HG02885 (cell line): ENCODE results near the gene CDC37L1.
"Not testable (repeated sequence)": the region's sequence is repeated elsewhere in the genome, so short reads cannot be mapped to it uniquely, and the experiment has no call there.

ENCODE experiments used
- ATAC-seq: cut with Tn5 transposase; IDR thresholded peaks from one replicate; pipeline ENCODE4 v1.9.1; 2021; ENCODE audit warnings: mild to moderate bottlenecking; ENCODE audit not compliant: unreplicated experiment, poor library complexity

CDC37L1 gene

DNA sequence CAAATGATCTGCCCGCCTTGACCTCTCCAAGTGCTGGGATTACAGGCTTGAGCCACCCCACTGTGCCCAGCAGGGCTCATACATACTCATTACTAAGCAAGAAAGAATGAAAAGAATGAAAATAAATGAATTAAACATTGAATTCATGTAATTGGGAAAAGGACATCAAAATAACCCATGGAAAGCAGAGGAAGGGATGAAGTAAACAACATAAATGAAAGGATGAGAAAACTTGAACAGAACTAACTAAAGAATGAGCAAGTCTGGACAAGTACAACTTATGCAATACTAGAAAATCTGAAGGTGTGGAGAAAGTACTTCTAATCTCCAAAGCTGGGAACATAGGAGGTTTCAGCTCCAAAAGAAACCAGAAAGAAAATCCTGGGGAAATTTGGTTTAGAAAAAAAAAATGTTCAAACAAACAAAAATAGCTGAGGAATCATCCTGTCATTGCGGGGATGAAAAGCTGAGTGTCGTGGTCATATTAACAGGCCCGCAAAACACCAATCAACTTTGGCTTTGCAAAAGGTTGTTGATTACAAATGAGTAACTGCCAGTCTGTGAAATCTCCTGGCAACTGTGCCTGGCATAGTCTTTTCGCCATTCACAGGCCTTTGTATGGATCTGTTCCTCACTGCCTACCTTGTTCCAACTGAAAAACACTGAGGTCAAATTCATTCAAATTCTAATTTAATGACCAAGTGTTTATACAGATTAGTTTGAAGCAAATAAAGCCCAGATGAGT is 63.9 kb downstream of the CDC37L1 start:
- ATAC-seq = no peak

GRCh38 chr9:4746278-4747030 is 67.1 kb downstream of the CDC37L1 start:
- ATAC-seq = no peak

- no peak for ATAC-seq
Observed at GRCh38 chr9:4748612-4749011, 69.2 kb downstream of the CDC37L1 start.

DNA sequence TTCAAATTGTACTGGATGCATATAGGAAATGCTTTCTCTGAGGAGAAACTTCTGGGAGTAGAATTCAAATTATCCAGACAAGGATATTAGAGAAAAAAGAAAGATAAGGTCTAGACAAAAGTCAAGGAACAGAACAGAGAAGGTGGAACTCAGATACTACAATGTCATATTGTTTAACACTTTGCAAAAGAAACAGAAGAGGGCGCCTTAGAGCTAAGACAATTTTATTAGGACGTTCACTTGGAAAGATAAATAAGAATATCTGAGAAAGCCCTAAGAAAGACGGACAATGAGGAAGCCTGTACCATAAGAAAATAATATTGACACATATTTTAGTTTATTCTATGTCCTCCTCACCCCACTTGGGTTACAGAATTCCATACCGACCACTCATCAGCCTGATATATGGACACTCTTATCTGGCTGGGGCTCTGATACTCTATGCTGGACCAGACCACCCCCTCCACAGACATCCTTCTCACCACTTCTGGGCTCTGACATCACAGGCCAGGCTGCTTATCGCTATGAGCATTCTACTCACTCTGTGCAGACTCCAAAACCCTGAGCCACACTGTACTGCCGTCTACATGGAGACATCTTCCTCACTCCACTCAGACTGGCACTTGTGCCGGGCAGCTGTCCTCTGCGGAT is 70.8 kb downstream of the CDC37L1 start:
- no peak for ATAC-seq

DNA sequence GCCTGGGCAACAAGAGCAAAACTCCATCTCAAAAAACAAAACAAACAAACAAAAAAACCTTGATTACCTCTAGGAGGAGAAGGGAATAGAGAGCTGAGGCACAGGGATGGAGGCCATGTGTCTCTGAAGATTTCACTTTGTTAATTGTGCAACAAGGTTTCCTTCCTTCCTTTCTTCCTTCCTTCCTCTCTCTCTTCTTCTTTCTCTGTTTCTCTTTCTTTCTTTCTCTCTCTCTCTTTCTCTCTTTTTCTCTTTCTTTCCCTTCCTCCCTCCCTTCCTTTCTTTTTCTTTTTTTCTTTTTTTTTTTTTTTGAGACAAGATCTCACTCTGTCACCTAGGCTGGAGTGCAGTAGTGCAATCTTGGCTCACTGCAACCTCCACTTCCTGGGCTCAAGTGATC is 75.2 kb downstream of the CDC37L1 start:
- not testable (repeated sequence) for ATAC-seq

DNA sequence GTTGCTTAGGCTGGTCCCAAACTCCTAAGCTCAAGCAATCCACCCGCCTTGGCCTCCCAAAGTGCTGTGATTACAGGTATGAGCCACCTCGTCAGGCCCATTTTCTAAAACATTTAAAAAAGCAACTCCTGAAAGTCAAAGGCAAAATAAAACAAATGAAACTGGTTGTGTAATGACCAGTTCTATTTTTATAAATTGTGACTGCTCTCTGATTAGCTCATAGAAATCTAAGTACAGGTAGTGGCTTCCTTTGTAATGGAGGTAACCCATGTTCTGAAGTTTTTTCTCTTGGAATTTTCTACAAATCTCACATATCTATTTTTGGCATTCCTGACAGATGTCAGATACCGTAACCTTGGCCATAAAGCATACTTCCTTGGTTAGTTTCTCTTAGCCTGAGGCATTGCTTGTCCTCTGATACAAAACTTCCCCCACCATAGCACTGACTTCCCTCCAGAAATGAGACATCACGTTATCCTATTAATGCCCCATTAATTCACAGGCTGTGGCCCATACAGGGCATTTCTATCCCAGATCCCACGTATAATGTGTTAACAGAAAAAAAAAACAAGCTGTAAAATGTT is 75.7 kb downstream of the CDC37L1 start:
- ATAC-seq = no peak

DNA sequence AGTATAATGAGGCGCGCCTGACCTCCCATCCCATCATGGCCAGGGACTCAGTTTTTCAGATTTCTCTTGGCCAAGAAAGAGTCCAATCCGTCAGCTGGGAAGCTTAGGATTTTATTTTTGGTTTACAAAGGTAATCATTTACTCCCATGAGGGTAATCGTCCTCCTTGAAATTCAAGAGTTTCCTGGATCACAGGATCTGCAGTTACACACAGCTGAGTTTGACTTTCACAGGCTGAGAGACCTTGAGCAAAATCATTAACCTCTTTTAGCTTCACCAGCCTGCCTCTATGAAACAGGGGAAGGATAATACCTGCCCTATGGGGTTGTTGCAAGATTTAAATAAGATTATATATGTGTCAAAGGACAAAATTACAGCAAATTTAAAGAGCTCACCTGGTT is 77.1 kb downstream of the CDC37L1 start:
- no peak for ATAC-seq
